IMR-90 (cell line): Measurements from ENCODE around the gene FUT1. TPM values are rescaled to one million over a fixed set of nuclear protein-coding genes. Genes with fewer than 3 reads are reported as not detected.
A peak's percentile ranks its signal among the peaks of the same experiment; 100 is the strongest.

ENCODE experiments used
- ATAC-seq: fragments of 200-7000 bp; cut with Tn5 transposase; 2 replicates; pipeline ENCODE4 v1.9.1; 2020; ENCODE audit warnings: low read depth, mild to moderate bottlenecking, moderate library complexity
- BruUV-seq: library from RNA; stranded (reverse); fragments of 400-500 nt; replicated peaks from 2 replicates; lab custom pipeline; 2021; lab: Mats Ljungman, UMichigan
- CTCF ChIA-PET: fragments of 300-600 bp; formaldehyde crosslinking; extraction: SDS; loops from one replicate; lab custom pipeline; 2021; ENCODE audit warnings: antibody characterized with exemption; lab: Yijun Ruan, JAX
- POLR2A ChIA-PET: fragments of 300-600 bp; sonication (Branson Sonifier 250); formaldehyde crosslinking; loops from one replicate; lab custom pipeline; 2022; ENCODE audit warnings: antibody characterized with exemption; ENCODE audit not compliant: unreplicated experiment; lab: Charles Lee
- DNase-seq: peaks from one replicate; pipeline ENCODE4 v3.0.0; 2013
- H2AFZ ChIP-seq: replicated peaks from 2 replicates; pipeline ENCODE3; 2013; ENCODE audit warnings: low read length, mild to moderate bottlenecking; ENCODE audit not compliant: poor library complexity
- H2AK5ac ChIP-seq: 2 replicates; pipeline ENCODE4 v1.6.1; 2013; ENCODE audit warnings: low read depth, low read length, inconsistent platforms
- H2AK9ac ChIP-seq: replicated peaks from 2 replicates; pipeline ENCODE3; 2013; ENCODE audit warnings: mild to moderate bottlenecking, low read depth, low read length, moderate library complexity; ENCODE audit not compliant: poor library complexity
- H2BK120ac ChIP-seq: 2 replicates; pipeline ENCODE4 v1.6.1; 2013; ENCODE audit warnings: low read depth, low read length, inconsistent platforms
- H2BK15ac ChIP-seq: 3 replicates; pipeline ENCODE4 v1.6.1; 2013; ENCODE audit warnings: low read depth, low read length, inconsistent platforms
- H2BK20ac ChIP-seq: 2 replicates; pipeline ENCODE4 v1.6.1; 2013; ENCODE audit warnings: low read depth, mild to moderate bottlenecking, inconsistent platforms, low read length, moderate library complexity
- H2BK5ac ChIP-seq: 2 replicates; pipeline ENCODE4 v1.6.1; 2013; ENCODE audit warnings: mild to moderate bottlenecking, low read depth, low read length, inconsistent platforms; ENCODE audit not compliant: poor library complexity, severe bottlenecking
- H3K14ac ChIP-seq: replicated peaks from 2 replicates; pipeline ENCODE4 v1.6.1; 2013; ENCODE audit warnings: low read depth, low read length, inconsistent platforms
- H3K18ac ChIP-seq: 2 replicates; pipeline ENCODE4 v1.6.1; 2013; ENCODE audit warnings: low read depth, low read length, control low read depth
- H3K23ac ChIP-seq: 2 replicates; pipeline ENCODE4 v1.6.1; 2013; ENCODE audit warnings: low read depth, low read length, inconsistent platforms
- H3K27ac ChIP-seq: 2 replicates; pipeline ENCODE4 v1.5.1; 2013; ENCODE audit warnings: mild to moderate bottlenecking, control low read depth, low read length; ENCODE audit not compliant: insufficient read depth
- H3K27me3 ChIP-seq: 2 replicates; pipeline ENCODE4 v1.6.1; 2013; ENCODE audit warnings: low read length; ENCODE audit not compliant: control insufficient read depth, insufficient read depth
- H3K36me3 ChIP-seq: 2 replicates; pipeline ENCODE4 v1.6.1; 2013; ENCODE audit warnings: low read length, mixed read lengths; ENCODE audit not compliant: control insufficient read depth, insufficient read depth
- H3K4ac ChIP-seq: 2 replicates; pipeline ENCODE4 v1.6.1; 2013; ENCODE audit warnings: low read depth, low read length, inconsistent platforms
- H3K4me1 ChIP-seq: 2 replicates; pipeline ENCODE4 v1.6.1; 2013; ENCODE audit warnings: low read length, mixed read lengths; ENCODE audit not compliant: control insufficient read depth, insufficient read depth
- H3K4me2 ChIP-seq: 2 replicates; pipeline ENCODE4 v1.6.1; 2013; ENCODE audit warnings: low read depth, mild to moderate bottlenecking, control low read depth, low read length, moderate library complexity
- H3K4me3 ChIP-seq: 2 replicates; pipeline ENCODE4 v1.5.1; 2013; ENCODE audit warnings: low read depth, mild to moderate bottlenecking, control low read depth, low read length, moderate library complexity; ENCODE audit not compliant: insufficient read depth
- H3K56ac ChIP-seq: 2 replicates; pipeline ENCODE4 v1.6.1; 2013; ENCODE audit warnings: low read length, inconsistent platforms; ENCODE audit not compliant: insufficient read depth; ENCODE audit errors: extremely low read depth
- H3K79me1 ChIP-seq, 2 experiments: 2 replicates each; pipeline ENCODE4 v1.6.1; 2013; ENCODE audit warnings: low read length in 2 of 2, inconsistent platforms in 1 of 2, low read depth in 1 of 2
- H3K9ac ChIP-seq: 2 replicates; pipeline ENCODE4 v1.6.1; 2013; ENCODE audit warnings: low read depth, low read length, control low read depth
- H3K9me1 ChIP-seq: 2 replicates; pipeline ENCODE4 v1.6.1; 2013; ENCODE audit warnings: low read length, inconsistent platforms; ENCODE audit not compliant: insufficient read depth
- H3K9me3 ChIP-seq: 2 replicates; pipeline ENCODE4 v1.6.1; 2013; ENCODE audit warnings: low read length; ENCODE audit not compliant: control insufficient read depth, insufficient read depth
- H4K20me1 ChIP-seq: 2 replicates; pipeline ENCODE4 v1.6.1; 2013; ENCODE audit warnings: low read length, inconsistent platforms; ENCODE audit not compliant: insufficient read depth
- H4K5ac ChIP-seq: 2 replicates; pipeline ENCODE4 v1.6.1; 2013; ENCODE audit warnings: mild to moderate bottlenecking, low read depth, low read length, control low read depth
- H4K8ac ChIP-seq, 2 experiments: 2 replicates each; pipeline ENCODE4 v1.6.1; 2013; ENCODE audit warnings: low read depth in 2 of 2, low read length in 2 of 2, control low read depth in 1 of 2, inconsistent platforms in 1 of 2
- H4K91ac ChIP-seq: 2 replicates; pipeline ENCODE4 v1.6.1; 2013; ENCODE audit warnings: low read depth, low read length, inconsistent platforms; ENCODE audit not compliant: insufficient read depth
- FOS ChIP-seq: fragments of 150-350 bp; IDR thresholded peaks from 2 replicates; pipeline ENCODE4 v1.6.1; 2016; ENCODE audit warnings: low read depth, low read length
- WGBS, 2 experiments: methylation state at CpG; one replicate each; pipeline versions ENCODE4 v1.1.5 to v1.1.7; 2013; ENCODE audit warnings: missing lambda C conversion rate in 2 of 2; ENCODE audit not compliant: insufficient read length in 1 of 2; ENCODE audit errors: extremely low coverage in 2 of 2; 5-methylcytosine and 5-hydroxymethylcytosine counted together
- dilution Hi-C: fragments of 300-500 bp; cut with HindIII; formaldehyde crosslinking; loops from one replicate; pipeline ENCODE4 v1.14.3; 2018; ENCODE audit warnings: low sequenced_read_pairs; ENCODE audit not compliant: unreplicated experiment
- in situ Hi-C: fragments of 300-500 bp; cut with MboI; formaldehyde crosslinking; loops from 3 replicates; pipeline ENCODE4 v1.14.3; 2019; ENCODE audit warnings: low sequenced_read_pairs, inconsistent platforms, mixed read lengths
- intact Hi-C: fragments of 100-400 bp; cut with micrococcal nuclease; formaldehyde crosslinking; loops from 2 replicates; pipeline ENCODE4 v1.10.0; 2022
- polyA plus RNA-seq, 3 experiments: library from polyadenylated mRNA; depleted of rRNA; stranded (reverse); fragments of >200 nt; gene quantifications; 2 replicates each; pipeline ENCODE4 v1.2.3, GENCODE V29; 2012; ENCODE audit warnings: low replicate concordance in 1 of 3
- total RNA-seq: library from RNA; depleted of rRNA; stranded (reverse); fragments of >200 nt; gene quantifications from 2 replicates; pipeline ENCODE4 v1.2.3, GENCODE V29; 2012

Gene FUT1
- total and polyA plus RNA-seq, 2 of the 4 experiments (the other 2 are of a cell fraction), result 0.09 to 0.18 TPM

DNA sequence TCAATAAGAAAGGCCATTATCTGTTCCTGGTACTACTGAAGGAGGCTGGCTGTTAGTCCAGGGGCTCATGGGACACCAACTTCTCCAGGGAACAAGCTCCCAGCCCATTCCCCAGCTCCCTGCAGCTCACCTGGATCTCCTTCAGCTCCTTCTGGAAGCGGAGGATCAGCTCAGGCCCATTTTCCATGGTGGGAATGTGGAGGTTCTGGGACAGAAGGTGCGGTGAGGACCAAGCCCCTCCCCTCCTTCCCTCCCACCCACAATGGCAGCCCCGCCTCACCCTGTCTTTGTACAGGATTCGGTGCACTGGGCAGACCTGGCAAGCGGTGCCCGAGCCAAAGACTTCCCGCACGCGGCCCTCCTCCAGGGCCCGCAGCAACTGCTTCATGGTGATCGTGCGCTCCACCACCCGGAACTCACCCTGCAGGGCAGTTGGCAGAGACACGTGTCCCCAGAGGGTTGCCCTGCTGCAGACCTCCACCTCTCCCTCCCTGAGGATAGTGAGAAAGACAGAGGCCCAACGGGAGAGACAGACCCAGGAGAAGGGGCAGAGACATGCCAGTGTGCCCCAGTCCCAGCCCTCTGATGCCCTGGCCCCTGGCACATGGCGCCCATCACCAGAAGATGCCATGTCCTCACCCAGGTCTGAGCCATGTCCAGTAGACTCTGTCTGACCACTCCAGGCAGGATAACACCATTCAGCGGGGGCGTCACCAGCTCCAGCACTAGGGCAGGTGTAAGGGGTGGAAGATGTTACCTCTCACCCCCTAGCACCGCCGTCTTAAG is 44.0 kb upstream of the FUT1 start:
- Histone ChIP-seq H3K4me2 (no peak overlapping the region), H3K23ac (no peak overlapping the region), H4K20me1 (0 out of 2 replicates have a peak, but pooled peaks cover 2% of the 10 kb centered on the region), H3K4ac (no peak overlapping the region), H4K5ac (no peak overlapping the region; the same call in 1 of the 2 replicates), H3K9ac (no peak overlapping the region), H2BK5ac (no peak overlapping the region), H3K27ac (no peak overlapping the region), H3K56ac (no peak overlapping the region), H2BK20ac (no peak overlapping the region), H3K4me1 (peaks cover 10% of the 10 kb centered on the region), H3K79me1 (no peaks in the 10 kb centered on the region), H2AK5ac (no peak overlapping the region), H3K9me3 (no peaks in the 10 kb centered on the region), H2BK120ac (no peak overlapping the region), H3K4me3 (no peak overlapping the region), H2AFZ (no peak overlapping the region), H2BK15ac (no peak overlapping the region), H4K8ac (0 out of 4 replicates have a peak overlapping the region, but pooled peaks of 1 of the 2 experiments have one; percentile 0), H3K27me3 (no peaks in the 10 kb centered on the region), H2AK9ac (peak overlapping the region; percentile 28), H3K18ac (no peak overlapping the region), H4K91ac (no peak overlapping the region), H3K36me3 (no peaks in the 10 kb centered on the region), H3K9me1 (no peaks in the 10 kb centered on the region), H3K14ac (no peak overlapping the region)
- ChIA-PET POLR2A (no interaction called here), CTCF (interaction anchor here (1.3 to 2.3 kb wide), 2 partner anchors 40 to 174 kb away, joined by 6 to 14 read pairs; partner anchors contain the start of gene HSD17B14)
- ATAC-seq, result no peak
- intact Hi-C loops (no loop called here), dilution Hi-C loops (no loop called here), in situ Hi-C loops (no loop called here)
- no TSS peak for BruUV-seq
- 60% methylated on average over 1 of the region's 20 CpGs; no CpG with 5 or more reads in 1 of the 2 experiments for WGBS, 2 experiments
- TF ChIP-seq FOS, result no peak
- no peak for DNase-seq
